ENCODE data around the gene RAP1GAP.

The RAP1GAP gene

DNA sequence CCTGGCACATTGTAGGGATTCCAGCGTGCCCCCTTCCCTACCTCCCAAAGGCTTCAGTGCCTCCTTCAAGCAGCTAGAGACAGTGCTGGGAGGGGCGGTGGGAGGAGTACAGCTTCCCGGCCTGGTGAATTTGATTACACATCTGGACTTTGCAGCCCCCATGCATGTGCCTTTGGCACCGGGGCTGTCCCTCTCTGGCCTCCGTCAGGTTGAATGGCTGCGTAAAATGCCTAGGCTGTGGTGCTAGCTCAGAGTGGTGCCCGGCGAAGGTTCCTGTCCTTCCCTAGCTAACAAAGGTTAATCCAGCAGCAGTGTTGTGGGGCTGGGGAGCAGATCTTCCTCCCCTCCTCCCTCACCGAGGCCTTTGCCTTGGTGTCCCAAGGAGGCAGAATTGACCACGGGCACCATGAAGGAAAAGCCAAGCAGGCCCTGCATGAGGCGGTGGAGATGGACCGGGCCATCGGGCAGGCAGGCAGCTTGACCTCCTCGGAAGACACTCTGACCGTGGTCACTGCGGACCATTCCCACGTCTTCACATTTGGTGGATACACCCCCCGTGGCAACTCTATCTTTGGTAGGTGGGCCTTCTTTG is 93.7 kb downstream of the RAP1GAP start:
- peaks cover 14% of the 10 kb centered on the region for H3K4me1 ChIP-seq (ENCODE audit: insufficient read depth, low read length)
- H3K27me3 ChIP-seq (ENCODE audit: control insufficient read depth in 1 of 2, insufficient read depth in 2 of 2, low read length in 2 of 2), result no peaks in the 10 kb centered on the region
- H3K27ac ChIP-seq (ENCODE audit: low read depth, low read length), result no peak overlapping the region
- H3K36me3 ChIP-seq (ENCODE audit: insufficient read depth, low read length), result no peaks in the 10 kb centered on the region
- no peaks in the 10 kb centered on the region for H3K9me3 ChIP-seq (ENCODE audit: low read length)
- no peak overlapping the region for H3K4me3 ChIP-seq (ENCODE audit: low read depth in 1 of 2, low read length in 2 of 2)
- H3K9ac ChIP-seq (ENCODE audit: low read length), result no peak overlapping the region

DNA sequence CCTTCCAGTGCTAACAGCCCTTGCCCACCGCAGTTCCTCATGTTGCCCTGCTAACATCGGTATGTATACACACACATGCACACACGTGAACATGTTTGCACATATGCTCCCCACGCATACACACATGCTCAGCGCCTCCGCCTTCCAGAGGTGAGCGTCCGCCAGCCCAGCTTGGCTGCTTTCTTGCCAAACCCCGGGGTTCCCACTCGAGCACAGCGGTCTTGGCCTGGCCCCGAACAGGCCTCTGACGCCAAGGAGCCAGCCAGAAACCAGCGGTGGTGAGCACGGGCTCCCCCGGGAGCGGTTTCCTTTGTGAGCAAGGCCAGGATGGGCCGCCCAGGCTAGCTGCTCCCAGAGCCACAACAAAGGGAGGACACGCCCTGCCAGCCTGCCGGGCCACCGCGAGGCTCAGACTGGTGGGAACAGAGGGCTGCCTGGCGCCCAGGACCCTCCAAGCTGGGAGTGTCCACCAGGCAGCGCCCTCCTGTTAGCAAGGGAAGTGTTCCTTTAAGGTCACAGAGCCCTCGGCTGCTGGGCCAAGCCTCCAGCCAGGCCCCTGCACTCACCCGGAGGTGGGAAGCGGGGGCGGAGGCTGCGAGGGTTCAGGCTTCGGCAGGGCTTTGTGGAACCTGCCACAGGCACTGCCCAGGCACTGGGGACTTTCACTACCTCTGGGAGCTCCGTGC is 94.5 kb downstream of the RAP1GAP start:
- no peaks in the 10 kb centered on the region for H3K36me3 ChIP-seq (ENCODE audit: insufficient read depth, low read length)
- no peaks in the 10 kb centered on the region for H3K27me3 ChIP-seq (ENCODE audit: control insufficient read depth in 1 of 2, insufficient read depth in 2 of 2, low read length in 2 of 2)
- H3K9ac ChIP-seq (ENCODE audit: low read length), result no peak overlapping the region
- no peaks in the 10 kb centered on the region for H3K9me3 ChIP-seq (ENCODE audit: low read length)
- H3K27ac ChIP-seq (ENCODE audit: low read depth, low read length), result no peak overlapping the region
- H3K4me3 ChIP-seq (ENCODE audit: low read depth in 1 of 2, low read length in 2 of 2), result no peak overlapping the region
- peaks cover 14% of the 10 kb centered on the region for H3K4me1 ChIP-seq (ENCODE audit: insufficient read depth, low read length)

DNA sequence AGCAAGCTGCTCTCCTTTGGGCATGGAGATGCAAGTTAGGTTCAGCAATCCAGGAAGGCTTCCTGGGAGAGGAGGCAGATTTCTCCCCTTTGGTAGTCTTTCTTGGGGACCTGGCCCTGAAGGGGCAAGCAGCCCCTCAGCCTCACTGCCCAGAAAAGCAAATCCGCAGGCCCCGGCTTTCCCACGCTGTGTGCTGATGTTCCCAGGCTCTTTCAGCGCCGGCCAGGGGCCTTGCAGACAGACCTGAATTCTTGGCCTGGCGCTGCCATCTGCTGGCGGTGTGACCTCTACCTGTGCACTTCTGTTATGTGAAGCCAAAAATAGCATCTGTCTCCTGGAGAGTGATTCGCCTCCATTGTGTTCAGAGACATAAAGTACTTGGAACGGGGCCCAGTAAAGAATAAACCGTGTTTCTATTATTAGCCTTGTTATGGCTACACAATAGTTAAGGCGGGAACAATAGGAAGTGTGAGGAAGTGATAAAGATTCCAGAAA is 95.1 kb downstream of the RAP1GAP start:
- H3K36me3 ChIP-seq (ENCODE audit: insufficient read depth, low read length), result no peaks in the 10 kb centered on the region
- H3K9ac ChIP-seq (ENCODE audit: low read length), result no peak overlapping the region
- H3K9me3 ChIP-seq (ENCODE audit: low read length), result no peaks in the 10 kb centered on the region
- H3K27ac ChIP-seq (ENCODE audit: low read depth, low read length), result no peak overlapping the region
- H3K4me1 ChIP-seq (ENCODE audit: insufficient read depth, low read length), result peaks cover 14% of the 10 kb centered on the region
- no peak overlapping the region for H3K4me3 ChIP-seq (ENCODE audit: low read depth in 1 of 2, low read length in 2 of 2)
- H3K27me3 ChIP-seq (ENCODE audit: control insufficient read depth in 1 of 2, insufficient read depth in 2 of 2, low read length in 2 of 2), result no peaks in the 10 kb centered on the region

DNA sequence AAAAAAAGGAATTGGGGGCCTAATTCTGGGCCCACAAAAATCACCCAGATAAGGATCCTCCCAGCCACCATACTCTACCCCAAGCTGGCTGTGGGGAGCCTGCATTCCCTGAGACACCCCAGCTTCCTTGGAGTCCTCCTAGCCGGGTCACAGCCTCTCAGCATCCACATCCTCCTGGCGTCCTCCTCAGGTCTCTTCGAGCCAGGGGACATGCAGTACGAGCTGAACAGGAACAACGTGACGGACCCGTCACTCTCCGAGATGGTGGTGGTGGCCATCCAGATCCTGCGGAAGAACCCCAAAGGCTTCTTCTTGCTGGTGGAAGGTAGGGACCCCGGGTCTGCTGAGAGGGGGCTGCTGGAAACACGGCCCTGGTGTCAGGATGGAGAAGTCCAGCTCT is 95.7 kb downstream of the RAP1GAP start:
- peaks cover 14% of the 10 kb centered on the region for H3K4me1 ChIP-seq (ENCODE audit: insufficient read depth, low read length)
- no peak overlapping the region for H3K27ac ChIP-seq (ENCODE audit: low read depth, low read length)
- H3K27me3 ChIP-seq (ENCODE audit: control insufficient read depth in 1 of 2, insufficient read depth in 2 of 2, low read length in 2 of 2), result peaks cover 0 to 4% of the 10 kb centered on the region in 2 donors
- no peak overlapping the region for H3K4me3 ChIP-seq (ENCODE audit: low read depth in 1 of 2, low read length in 2 of 2)
- H3K36me3 ChIP-seq (ENCODE audit: insufficient read depth, low read length), result no peaks in the 10 kb centered on the region
- no peak overlapping the region for H3K9ac ChIP-seq (ENCODE audit: low read length)
- no peaks in the 10 kb centered on the region for H3K9me3 ChIP-seq (ENCODE audit: low read length)

DNA sequence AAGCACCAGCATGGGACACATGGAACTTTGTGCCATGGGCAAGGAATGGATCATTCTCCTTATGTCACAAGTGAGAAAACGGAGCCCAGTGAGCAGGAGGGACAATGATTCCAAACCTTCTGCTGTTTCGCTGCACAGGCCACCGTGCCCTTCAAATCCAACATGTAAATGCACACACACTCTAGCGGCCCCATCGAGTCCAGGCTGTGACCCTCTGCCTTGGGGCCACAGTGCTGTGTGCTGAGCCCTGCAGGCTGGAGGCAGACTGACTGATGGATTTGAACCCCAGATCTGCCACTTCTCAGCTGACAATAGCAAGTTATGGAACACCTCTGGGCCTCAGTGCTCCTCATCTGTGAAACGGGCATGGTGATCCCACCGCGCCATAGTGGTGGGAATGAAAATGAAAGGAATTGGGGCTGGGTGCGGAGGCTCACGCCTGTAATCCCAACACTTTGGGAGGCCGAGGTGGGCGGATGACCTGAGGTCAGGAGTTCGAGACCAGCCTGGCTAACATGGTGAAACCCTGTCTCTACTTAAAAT is 96.4 kb downstream of the RAP1GAP start:
- no peak overlapping the region for H3K4me3 ChIP-seq (ENCODE audit: low read depth in 1 of 2, low read length in 2 of 2)

DNA sequence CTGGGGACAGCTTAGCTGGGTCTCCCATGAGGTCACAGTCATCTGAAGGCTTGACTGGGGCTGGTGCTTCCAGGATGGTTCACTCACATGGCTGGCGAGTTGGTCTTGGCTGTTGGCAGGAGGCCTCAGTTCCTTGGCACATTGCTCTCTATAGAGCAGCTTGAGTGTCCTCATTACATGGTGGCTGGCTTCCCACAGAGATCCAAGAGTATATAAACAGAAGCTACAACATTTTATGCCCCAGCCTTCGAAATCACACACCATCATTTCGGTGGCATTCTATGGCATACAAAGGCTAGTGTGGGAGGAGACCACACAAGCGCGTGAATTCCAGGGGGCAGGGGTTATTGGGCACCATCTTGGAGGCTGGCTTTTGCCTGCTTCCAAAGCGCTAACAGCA is 96.9 kb downstream of the RAP1GAP start:
- Histone ChIP-seq H3K4me1 (ENCODE audit: insufficient read depth, low read length) (peaks cover 14% of the 10 kb centered on the region), H3K27ac (ENCODE audit: low read depth, low read length) (no peak overlapping the region)

More for the DNA sequence above, 96.4 kb downstream of the RAP1GAP start:
- H3K27ac ChIP-seq (ENCODE audit: low read depth, low read length), result no peak overlapping the region
- no peak overlapping the region for H3K9ac ChIP-seq (ENCODE audit: low read length)
- H3K27me3 ChIP-seq (ENCODE audit: control insufficient read depth in 1 of 2, insufficient read depth in 2 of 2, low read length in 2 of 2), result peaks cover 0 to 4% of the 10 kb centered on the region in 2 donors
- peaks cover 14% of the 10 kb centered on the region for H3K4me1 ChIP-seq (ENCODE audit: insufficient read depth, low read length)
- no peaks in the 10 kb centered on the region for H3K9me3 ChIP-seq (ENCODE audit: low read length)
- no peaks in the 10 kb centered on the region for H3K36me3 ChIP-seq (ENCODE audit: insufficient read depth, low read length)

DNA sequence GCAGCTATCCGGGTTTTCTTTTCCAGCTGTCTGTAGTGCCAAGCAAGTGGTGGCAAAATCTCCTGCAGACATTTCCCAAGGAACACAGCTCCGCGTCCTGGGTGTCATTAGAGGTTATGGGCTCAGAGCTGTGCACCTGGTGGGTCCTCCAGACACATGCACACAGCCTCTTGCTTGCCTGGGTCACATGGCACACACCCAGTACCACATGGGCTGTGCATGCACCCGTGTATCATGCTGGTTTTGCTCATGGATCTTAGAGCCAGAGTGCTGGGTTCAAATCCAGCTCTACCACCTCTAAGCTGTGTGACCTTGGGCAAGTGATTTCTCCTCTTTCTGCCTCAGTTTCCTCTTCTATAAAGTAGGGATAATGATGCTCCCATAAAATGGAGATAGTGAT is 98.3 kb downstream of the RAP1GAP start:
- Histone ChIP-seq H3K9me3 (ENCODE audit: low read length) (no peaks in the 10 kb centered on the region), H3K36me3 (ENCODE audit: insufficient read depth, low read length) (no peaks in the 10 kb centered on the region), H3K27ac (ENCODE audit: low read depth, low read length) (no peak overlapping the region), H3K4me1 (ENCODE audit: insufficient read depth, low read length) (peaks cover 14% of the 10 kb centered on the region), H3K4me3 (ENCODE audit: low read depth in 1 of 2, low read length in 2 of 2) (no peak overlapping the region), H3K27me3 (ENCODE audit: control insufficient read depth in 1 of 2, insufficient read depth in 2 of 2, low read length in 2 of 2) (peaks cover 0 to 4% of the 10 kb centered on the region in 2 donors), H3K9ac (ENCODE audit: low read length) (no peak overlapping the region)

More for the DNA sequence above, 96.9 kb downstream of the RAP1GAP start:
- Histone ChIP-seq H3K27me3 (ENCODE audit: control insufficient read depth in 1 of 2, insufficient read depth in 2 of 2, low read length in 2 of 2) (peaks cover 0 to 4% of the 10 kb centered on the region in 2 donors), H3K4me3 (ENCODE audit: low read depth in 1 of 2, low read length in 2 of 2) (no peak overlapping the region), H3K36me3 (ENCODE audit: insufficient read depth, low read length) (no peaks in the 10 kb centered on the region), H3K9ac (ENCODE audit: low read length) (no peak overlapping the region), H3K9me3 (ENCODE audit: low read length) (no peaks in the 10 kb centered on the region)

DNA sequence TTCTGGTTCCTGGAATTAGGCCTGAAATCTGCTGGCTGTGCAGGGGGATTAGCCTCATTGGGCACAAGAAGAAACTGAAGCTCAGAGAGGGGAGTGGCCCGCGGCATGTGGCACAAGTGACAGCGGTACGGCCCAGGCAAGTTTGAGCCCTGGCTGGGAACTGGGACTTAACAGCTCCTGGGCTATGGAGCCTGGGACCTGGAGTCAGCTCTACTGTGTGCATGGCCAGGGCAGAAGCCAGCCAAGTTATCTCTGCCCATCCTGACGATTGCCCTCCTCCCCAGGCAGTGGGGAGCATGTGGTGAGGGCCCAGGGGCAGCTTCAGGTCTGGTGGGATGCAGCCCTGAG is 98.7 kb downstream of the RAP1GAP start:
- Histone ChIP-seq H3K4me3 (ENCODE audit: low read depth in 1 of 2, low read length in 2 of 2) (no peak overlapping the region), H3K27me3 (ENCODE audit: control insufficient read depth in 1 of 2, insufficient read depth in 2 of 2, low read length in 2 of 2) (peaks cover 0 to 4% of the 10 kb centered on the region in 2 donors), H3K4me1 (ENCODE audit: insufficient read depth, low read length) (peaks cover 14% of the 10 kb centered on the region), H3K9ac (ENCODE audit: low read length) (no peak overlapping the region), H3K27ac (ENCODE audit: low read depth, low read length) (no peak overlapping the region), H3K36me3 (ENCODE audit: insufficient read depth, low read length) (no peaks in the 10 kb centered on the region), H3K9me3 (ENCODE audit: low read length) (no peaks in the 10 kb centered on the region)

DNA sequence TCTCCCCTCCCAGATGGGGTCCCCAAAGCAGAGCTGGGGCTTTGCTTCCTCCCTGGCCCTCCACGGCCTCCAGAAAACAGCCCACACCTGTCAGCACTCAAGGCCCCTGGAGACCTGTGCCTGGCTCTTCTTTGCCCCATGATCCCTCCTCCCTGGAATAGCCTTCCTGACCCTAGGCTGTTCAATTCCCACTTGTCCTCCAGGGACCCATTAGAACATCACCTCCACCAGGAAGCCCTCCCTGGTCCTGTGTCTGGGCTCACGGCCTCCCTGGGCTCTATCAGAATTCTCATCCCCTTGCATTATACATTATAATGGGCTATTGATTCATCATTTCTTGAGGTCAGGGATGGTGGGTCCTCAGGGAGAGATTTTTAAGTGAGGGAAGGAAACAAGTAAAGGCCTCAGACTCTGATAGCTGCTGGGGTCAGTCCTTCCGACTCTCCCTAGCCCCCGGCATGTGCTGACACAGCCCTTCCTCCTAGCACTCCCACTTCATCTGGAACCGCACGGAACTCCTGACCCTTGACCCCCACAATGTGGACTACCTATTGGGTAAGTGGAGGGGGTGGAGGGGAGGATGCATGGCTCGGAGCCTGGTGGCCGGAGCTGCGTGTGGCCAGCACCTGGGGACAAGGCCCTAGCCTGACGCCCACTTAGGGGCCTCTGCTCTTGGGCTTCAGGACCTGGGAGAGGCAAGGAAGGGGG is 99.2 kb downstream of the RAP1GAP start:
- Histone ChIP-seq H3K27me3 (ENCODE audit: control insufficient read depth in 1 of 2, insufficient read depth in 2 of 2, low read length in 2 of 2) (peaks cover 0 to 4% of the 10 kb centered on the region in 2 donors), H3K9ac (ENCODE audit: low read length) (no peak overlapping the region), H3K36me3 (ENCODE audit: insufficient read depth, low read length) (no peaks in the 10 kb centered on the region), H3K4me1 (ENCODE audit: insufficient read depth, low read length) (peaks cover 14% of the 10 kb centered on the region), H3K27ac (ENCODE audit: low read depth, low read length) (no peak overlapping the region), H3K9me3 (ENCODE audit: low read length) (no peaks in the 10 kb centered on the region), H3K4me3 (ENCODE audit: low read depth in 1 of 2, low read length in 2 of 2) (no peak overlapping the region)

DNA sequence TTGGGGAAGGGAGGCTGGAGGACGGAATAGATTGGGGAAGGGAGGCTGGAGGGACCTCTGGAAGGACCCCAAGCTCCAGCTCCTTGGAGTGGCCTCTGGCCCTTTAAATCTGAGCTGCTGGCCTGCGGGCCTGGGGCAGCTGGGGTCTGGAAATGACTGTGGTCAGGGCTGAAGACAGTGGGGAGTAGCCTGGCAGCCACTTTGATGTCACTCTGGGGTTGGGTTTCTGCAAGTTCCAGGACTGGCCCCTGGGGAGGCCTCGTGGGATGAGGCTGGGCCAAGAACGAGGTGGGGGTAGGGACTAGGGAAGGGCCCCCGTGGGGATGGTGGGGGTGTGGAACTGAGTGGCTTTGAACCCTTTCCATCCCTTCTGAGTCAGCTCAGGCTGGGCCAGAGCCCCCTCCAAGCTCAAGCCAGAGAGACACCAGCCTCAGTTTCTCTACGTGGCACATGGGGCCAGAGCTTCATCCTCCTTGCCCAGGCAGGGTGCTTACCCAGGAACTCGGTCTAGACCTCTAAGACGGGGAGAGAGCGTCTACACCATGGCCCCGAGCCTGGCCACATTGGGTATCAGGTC is 100.3 kb downstream of the RAP1GAP start:
- no peaks in the 10 kb centered on the region for H3K9me3 ChIP-seq (ENCODE audit: low read length)
- H3K27ac ChIP-seq (ENCODE audit: low read depth, low read length), result no peak overlapping the region
- no peaks in the 10 kb centered on the region for H3K36me3 ChIP-seq (ENCODE audit: insufficient read depth, low read length)
- peaks cover 0 to 4% of the 10 kb centered on the region in 2 donors for H3K27me3 ChIP-seq (ENCODE audit: control insufficient read depth in 1 of 2, insufficient read depth in 2 of 2, low read length in 2 of 2)
- H3K9ac ChIP-seq (ENCODE audit: low read length), result no peak overlapping the region
- no peak overlapping the region for H3K4me3 ChIP-seq (ENCODE audit: low read depth in 1 of 2, low read length in 2 of 2)
- H3K4me1 ChIP-seq (ENCODE audit: insufficient read depth, low read length), result peaks cover 3% of the 10 kb centered on the region

Measured in muscle layer of colon (tissue), 2 donors.